Gastroesophageal sphincter (tissue), 4 donors: Measurements from ENCODE around the gene KRT82. TPM values are rescaled to one million over a fixed set of nuclear protein-coding genes. Genes with fewer than 3 reads are reported as not detected.

Experiments used
- ATAC-seq: fragments of 150-250 bp; one replicate; pipeline ENCODE4 v1.9.1; 2016; ENCODE audit warnings: mild to moderate bottlenecking, moderate library complexity
- H3K27ac ChIP-seq, 4 donors: fragments of 200-600 bp; sonication (generic) in 3 of 4; 1 replicate in 3 of 4; 2 replicates in 1 of 4; pipeline ENCODE4 v1.5.1; 2016 to 2019
- H3K27me3 ChIP-seq: fragments of 200-600 bp; sonication (generic); one replicate; pipeline ENCODE4 v1.5.1; 2019
- H3K36me3 ChIP-seq, 2 donors: fragments of 200-600 bp; sonication (generic); one replicate each; pipeline ENCODE4 v1.5.1; 2019; ENCODE audit warnings: control low read depth in 1 of 2
- H3K4me1 ChIP-seq, 3 donors: fragments of 200-600 bp; sonication (generic); 1 replicate in 2 of 3; 2 replicates in 1 of 3; pipeline ENCODE4 v1.5.1; 2016 to 2019; ENCODE audit warnings: control low read depth in 2 of 3
- H3K4me3 ChIP-seq, 2 donors: fragments of 200-600 bp; sonication (generic); one replicate each; pipeline ENCODE4 v1.5.1; 2019; ENCODE audit warnings: mild to moderate bottlenecking in 1 of 2, moderate library complexity in 1 of 2
- H3K9me3 ChIP-seq, 3 donors: fragments of 200-600 bp; sonication (generic); one replicate each; pipeline ENCODE4 v1.5.1; 2017 to 2019; ENCODE audit warnings: control low read depth in 2 of 3
- EP300 ChIP-seq: sonication (generic); formaldehyde crosslinking; IDR thresholded peaks from one replicate; pipeline ENCODE4 v1.6.1; 2017; ENCODE audit warnings: antibody characterized with exemption, mild to moderate bottlenecking
- POLR2A ChIP-seq, 2 donors: fragments of 450-650 bp; IDR thresholded peaks; one replicate each; pipeline ENCODE4 v1.6.1; 2017; ENCODE audit warnings: antibody characterized with exemption in 2 of 2, mild to moderate bottlenecking in 2 of 2, moderate library complexity in 1 of 2
- POLR2AphosphoS5 ChIP-seq: sonication (generic); formaldehyde crosslinking; IDR thresholded peaks from one replicate; pipeline ENCODE4 v1.6.1; 2017; ENCODE audit warnings: antibody characterized with exemption
- WGBS, 2 donors: methylation state at CpG; one replicate each; pipeline ENCODE4 v1.1.5; 2018; ENCODE audit warnings: low coverage in 1 of 2; 5-methylcytosine and 5-hydroxymethylcytosine counted together
- total RNA-seq, 4 donors: library from RNA; depleted of rRNA; stranded (reverse); fragments of >200 nt; gene quantifications; one replicate each; pipeline ENCODE4 v1.1.0, GENCODE V29; 2016
- TF ChIP-seq, protein P1 (sequence below), 4 experiments: fragments of 200-600 bp in 2 of 4; fragments of 450-650 bp in 2 of 4; sonication (generic) in 1 of 4; IDR thresholded peaks; one replicate each; pipeline ENCODE4 v1.5.1; 2017 to 2019; ENCODE audit warnings: antibody characterized with exemption in 4 of 4, mild to moderate bottlenecking in 2 of 4, moderate library complexity in 2 of 4

Gene KRT82
- total RNA-seq, 4 donors from 2014 or later = not detected

DNA sequence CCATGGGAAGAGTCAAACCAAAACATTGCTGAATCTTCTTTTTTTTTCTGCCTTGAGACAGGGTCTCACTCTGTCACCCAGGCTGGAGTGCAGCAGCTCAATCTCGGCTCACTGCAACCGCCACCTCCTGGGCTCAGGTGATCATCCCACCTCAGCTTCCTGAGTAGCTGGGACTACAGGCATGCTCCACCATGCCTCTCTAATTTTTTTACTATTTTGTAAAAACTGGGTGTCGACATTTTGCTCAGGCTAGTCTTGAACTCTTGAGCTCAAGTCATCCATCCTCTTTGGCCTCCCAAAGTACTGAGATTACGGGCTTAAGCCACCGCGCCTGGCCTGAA is 29.5 kb upstream of the KRT82 start:
- Histone ChIP-seq H3K4me1 (no peaks in the 10 kb centered on the region), H3K27ac (no peak overlapping the region), H3K27me3 (peaks cover 27% of the 10 kb centered on the region), H3K36me3 (no peaks in the 10 kb centered on the region), H3K4me3 (no peak overlapping the region), H3K9me3 (no peaks in the 10 kb centered on the region)
- ATAC-seq = no peak
- no peak for TF ChIP-seq POLR2AphosphoS5
- TF ChIP-seq, protein P1, sequence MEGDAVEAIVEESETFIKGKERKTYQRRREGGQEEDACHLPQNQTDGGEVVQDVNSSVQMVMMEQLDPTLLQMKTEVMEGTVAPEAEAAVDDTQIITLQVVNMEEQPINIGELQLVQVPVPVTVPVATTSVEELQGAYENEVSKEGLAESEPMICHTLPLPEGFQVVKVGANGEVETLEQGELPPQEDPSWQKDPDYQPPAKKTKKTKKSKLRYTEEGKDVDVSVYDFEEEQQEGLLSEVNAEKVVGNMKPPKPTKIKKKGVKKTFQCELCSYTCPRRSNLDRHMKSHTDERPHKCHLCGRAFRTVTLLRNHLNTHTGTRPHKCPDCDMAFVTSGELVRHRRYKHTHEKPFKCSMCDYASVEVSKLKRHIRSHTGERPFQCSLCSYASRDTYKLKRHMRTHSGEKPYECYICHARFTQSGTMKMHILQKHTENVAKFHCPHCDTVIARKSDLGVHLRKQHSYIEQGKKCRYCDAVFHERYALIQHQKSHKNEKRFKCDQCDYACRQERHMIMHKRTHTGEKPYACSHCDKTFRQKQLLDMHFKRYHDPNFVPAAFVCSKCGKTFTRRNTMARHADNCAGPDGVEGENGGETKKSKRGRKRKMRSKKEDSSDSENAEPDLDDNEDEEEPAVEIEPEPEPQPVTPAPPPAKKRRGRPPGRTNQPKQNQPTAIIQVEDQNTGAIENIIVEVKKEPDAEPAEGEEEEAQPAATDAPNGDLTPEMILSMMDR (IDR thresholded peaks at IDR 0.05) = no peak
- TF ChIP-seq POLR2A (IDR thresholded peaks at IDR 0.05) = no peak
- TF ChIP-seq EP300 = no peak
- WGBS, 2 donors = 72 to 100% methylated on average over 2 to 6 of the region's 6 CpGs

DNA sequence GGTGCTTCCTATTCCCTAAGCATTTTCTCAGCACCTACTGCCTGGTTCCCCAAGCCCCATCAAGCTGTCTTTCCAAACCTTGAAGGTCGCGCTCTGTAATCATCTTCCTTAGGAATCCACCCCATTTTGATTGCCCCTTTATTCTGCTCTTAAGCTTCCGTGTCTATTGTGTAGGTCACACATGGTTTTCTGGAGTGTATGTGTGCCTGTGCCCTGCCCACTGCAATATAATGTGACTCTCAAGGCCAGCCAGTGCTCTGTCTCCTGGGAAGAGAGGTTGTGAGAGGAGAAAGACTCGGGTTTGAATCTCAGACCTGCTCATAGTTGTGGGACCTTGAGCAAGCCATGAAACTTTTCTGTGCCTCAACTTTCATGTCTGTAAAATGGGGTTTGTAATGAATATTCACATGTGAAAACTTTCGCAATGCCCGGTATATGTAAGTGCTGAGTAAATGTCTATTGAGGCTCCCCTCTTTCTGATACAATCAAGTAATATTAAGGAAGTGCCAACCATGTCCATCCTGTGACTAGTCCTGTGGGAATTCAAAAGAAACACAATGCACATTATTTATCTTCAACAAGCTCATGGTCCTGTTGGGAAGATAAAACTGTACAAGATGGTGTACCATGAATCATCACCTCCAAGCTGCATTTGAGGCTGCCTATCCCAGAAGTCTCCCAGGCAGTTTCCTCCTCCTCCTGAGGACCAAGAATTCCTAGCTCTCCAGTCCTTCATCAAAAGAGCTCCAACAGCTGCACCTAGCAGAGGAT is 28.8 kb upstream of the KRT82 start:
- Histone ChIP-seq H3K4me1 (no peaks in the 10 kb centered on the region), H3K36me3 (no peaks in the 10 kb centered on the region), H3K27ac (no peak overlapping the region), H3K27me3 (peaks cover 33% of the 10 kb centered on the region), H3K4me3 (no peak overlapping the region), H3K9me3 (no peaks in the 10 kb centered on the region)
- ATAC-seq = no peak
- TF ChIP-seq POLR2AphosphoS5 = no peak
- TF ChIP-seq EP300 = no peak
- no peak for TF ChIP-seq POLR2A (IDR thresholded peaks at IDR 0.05)
- TF ChIP-seq, protein P1 (IDR thresholded peaks at IDR 0.05) = no peak
- WGBS, 2 donors = 91% methylated on average over 4 to 6 of the region's 6 CpGs

DNA sequence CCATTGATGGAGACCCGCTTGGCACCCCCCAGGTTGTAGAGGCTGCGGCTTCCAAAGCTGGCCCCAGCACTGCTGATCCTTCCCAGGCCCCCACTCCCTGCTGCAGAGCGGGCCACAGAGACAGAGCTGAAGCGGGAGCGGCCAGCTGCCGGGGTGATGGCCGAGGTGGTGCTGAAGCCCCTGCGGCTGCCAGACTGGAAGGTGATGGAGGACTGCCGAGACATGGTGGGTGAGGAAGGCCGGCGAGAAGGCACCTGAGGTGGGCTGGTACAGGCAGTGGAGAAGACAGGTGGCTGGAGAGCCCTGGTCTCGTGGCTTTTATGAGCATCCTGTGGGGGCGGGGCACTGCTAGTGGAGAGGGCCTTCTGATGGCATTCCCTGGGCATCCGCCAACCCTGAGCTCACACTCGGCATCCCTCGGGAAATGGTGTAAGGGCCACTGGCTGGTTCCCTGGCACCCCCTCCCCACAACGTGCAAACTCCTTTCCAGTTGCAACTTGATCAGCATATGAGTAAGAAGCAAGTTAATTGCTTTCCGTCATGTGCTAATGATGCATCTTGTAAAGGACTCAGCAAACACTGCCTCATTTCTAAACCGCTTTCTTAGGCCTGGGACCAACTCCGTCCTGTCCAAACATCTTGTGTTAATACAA is 28.1 kb upstream of the KRT82 start, which contains the start of gene KRT75:
Gene KRT75 (minus strand): TSS at position 291 of the 653 bp plus-strand sequence. CDS start 67 bp downstream, at position 224.
- ATAC-seq = no peak
- H3K4me1 ChIP-seq = no peaks in the 10 kb centered on the region
- no peaks in the 10 kb centered on the region for H3K9me3 ChIP-seq
- peaks cover 33% of the 10 kb centered on the region for H3K27me3 ChIP-seq
- no peak for TF ChIP-seq POLR2AphosphoS5
- no peak for TF ChIP-seq POLR2A (IDR thresholded peaks at IDR 0.05)
- TF ChIP-seq, protein P1 (IDR thresholded peaks at IDR 0.05) = no peak
- no peak for TF ChIP-seq EP300
- no peak within 1 kb of the TSS for H3K4me3 ChIP-seq
- no peaks in the 10 kb centered on the region for H3K36me3 ChIP-seq
- H3K27ac ChIP-seq = no peak within 1 kb of the TSS
- 79 to 84% methylated on average over 3 to 5 of the region's 20 CpGs for WGBS, 2 donors

DNA sequence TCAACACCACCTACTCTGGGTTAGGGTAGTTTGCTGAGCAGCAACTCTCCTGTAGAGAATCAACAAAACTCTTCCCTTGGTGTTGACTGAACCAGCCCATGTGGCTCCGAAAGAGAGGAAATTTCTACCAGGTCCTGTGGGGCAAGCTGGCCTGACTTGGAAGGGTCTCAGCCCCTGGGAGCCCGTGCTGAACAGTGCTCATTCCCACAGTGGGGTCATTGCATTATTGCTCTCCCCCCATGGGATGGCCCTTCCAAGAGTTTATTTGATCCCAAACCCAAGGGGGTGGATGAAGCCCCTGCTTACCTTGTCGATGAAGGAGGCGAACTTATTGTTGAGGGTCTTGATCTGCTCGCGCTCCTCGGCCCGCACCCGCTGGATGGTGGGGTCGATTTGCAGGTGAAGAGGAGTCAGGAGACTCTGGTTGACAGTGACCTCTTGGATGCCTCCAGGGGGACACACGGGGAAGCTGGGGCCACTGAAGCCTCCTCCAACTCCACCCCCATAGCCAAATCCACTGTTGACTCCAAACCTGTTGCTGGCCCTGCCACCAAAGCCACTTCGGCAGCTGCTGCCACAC is 27.5 kb upstream of the KRT82 start:
- no peaks in the 10 kb centered on the region for H3K4me1 ChIP-seq
- H3K4me3 ChIP-seq = no peak overlapping the region
- 84% methylated on average over 8 of the region's 12 CpGs; no CpG with 5 or more reads in 1 of the 2 donors for WGBS, 2 donors
- no peak for TF ChIP-seq POLR2A (IDR thresholded peaks at IDR 0.05)
- TF ChIP-seq, protein P1 (IDR thresholded peaks at IDR 0.05) = no peak
- TF ChIP-seq POLR2AphosphoS5 = no peak
- TF ChIP-seq EP300 = no peak
- no peaks in the 10 kb centered on the region for H3K9me3 ChIP-seq
- no peak overlapping the region for H3K27ac ChIP-seq
- no peak for ATAC-seq
- peaks cover 33% of the 10 kb centered on the region for H3K27me3 ChIP-seq
- no peaks in the 10 kb centered on the region for H3K36me3 ChIP-seq
